ENCODE data around the gene PFDN4.

The PFDN4 gene

GRCh38 chr20:54162378-54163009 is 45.4 kb upstream of the PFDN4 start:
- H3K4me3 ChIP-seq (ENCODE audit: low read length) = no peak overlapping the region
- no peak for TF ChIP-seq CTCF (conservative IDR thresholded peaks at IDR 0.05; ENCODE audit: low read length)
- no peak for DNase-seq (ENCODE audit: low read depth)

- TF ChIP-seq CTCF (conservative IDR thresholded peaks at IDR 0.05; ENCODE audit: low read length) = no peak
- H3K4me3 ChIP-seq (ENCODE audit: low read length) = no peak overlapping the region
- no peak for DNase-seq (ENCODE audit: low read depth)
Measured at GRCh38 chr20:54163402-54163801, 44.5 kb upstream of the PFDN4 start.

DNA sequence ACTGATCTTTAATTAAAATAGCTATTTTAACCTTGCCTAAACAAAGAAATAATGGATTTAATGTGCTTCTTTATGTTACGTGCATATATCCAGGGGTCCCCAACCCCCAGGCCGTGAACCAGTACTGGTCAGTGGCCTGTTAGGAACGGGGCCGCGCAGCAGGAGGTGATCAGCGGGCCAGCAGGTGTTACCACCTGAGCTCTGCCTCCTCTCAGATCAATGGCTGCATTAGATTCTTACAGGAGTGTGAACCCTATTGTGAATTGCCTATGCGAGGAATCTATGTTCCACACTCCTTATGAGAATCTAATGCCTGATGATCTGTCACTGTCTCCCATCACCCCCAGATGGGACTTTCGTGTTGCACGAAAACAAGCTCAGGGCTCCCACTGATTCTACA is 42.9 kb upstream of the PFDN4 start:
- DNase-seq (ENCODE audit: low read depth) = no peak
- H3K4me3 ChIP-seq (ENCODE audit: low read length) = no peak overlapping the region

DNA sequence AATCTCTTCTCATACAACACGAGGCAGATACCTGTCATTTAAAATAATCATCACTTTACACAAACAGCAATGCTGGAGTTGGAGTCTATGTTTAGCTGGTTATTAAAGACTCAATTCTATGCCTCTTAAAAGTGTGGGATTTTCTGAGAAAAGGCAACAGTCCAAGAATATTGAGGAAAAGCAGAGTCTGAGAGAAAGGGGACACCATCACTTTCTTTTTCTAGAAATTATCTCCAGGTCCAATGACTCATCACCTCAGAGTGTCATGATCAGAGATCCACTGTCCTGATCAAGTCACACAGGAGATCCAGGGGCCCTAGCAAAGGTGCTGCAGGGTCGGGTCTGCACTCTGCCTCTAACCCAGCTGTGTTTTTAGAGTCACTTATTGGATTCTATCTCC is 42.1 kb upstream of the PFDN4 start:
- DNase-seq (ENCODE audit: low read depth) = no peak
- no peak overlapping the region for H3K4me3 ChIP-seq (ENCODE audit: low read length)
- no peak for TF ChIP-seq CTCF (conservative IDR thresholded peaks at IDR 0.05; ENCODE audit: low read length)

More for the DNA sequence above, 42.9 kb upstream of the PFDN4 start:
- no peak for TF ChIP-seq CTCF (conservative IDR thresholded peaks at IDR 0.05; ENCODE audit: low read length)

DNA sequence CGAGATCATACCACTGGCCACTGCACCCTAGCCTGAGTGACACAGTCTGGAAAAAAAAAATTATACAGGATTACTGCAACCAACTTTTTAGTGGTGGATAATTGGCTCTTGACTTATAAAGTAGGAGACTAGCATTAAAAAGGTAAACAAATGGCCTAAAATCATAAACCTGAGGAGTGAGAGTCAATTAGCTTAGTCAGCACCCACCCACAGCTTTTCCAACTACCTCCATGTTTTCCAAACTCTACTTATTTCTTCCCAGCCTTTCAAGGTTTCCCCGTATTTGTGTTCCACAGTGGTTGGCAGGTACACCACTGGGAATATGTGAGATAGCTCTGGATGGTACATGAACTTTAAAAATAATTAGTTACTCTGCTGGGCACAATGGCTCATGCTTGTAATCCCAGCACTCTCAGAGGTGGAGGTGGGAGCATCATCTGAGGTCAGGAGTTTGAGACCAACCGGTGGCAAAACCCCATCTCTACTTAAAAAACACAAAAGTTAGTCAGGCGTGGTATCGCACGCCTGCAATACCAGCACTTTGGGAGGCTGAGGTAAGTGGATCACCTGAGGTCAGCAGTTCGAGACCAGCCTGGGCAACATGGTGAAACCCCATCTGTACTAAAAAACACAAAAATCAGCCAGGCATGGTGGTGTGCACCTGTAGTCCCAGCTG is 40.8 kb upstream of the PFDN4 start:
- DNase-seq (ENCODE audit: low read depth) = no peak
- H3K4me3 ChIP-seq (ENCODE audit: low read length) = no peak overlapping the region
- no peak for TF ChIP-seq CTCF (conservative IDR thresholded peaks at IDR 0.05; ENCODE audit: low read length)

DNA sequence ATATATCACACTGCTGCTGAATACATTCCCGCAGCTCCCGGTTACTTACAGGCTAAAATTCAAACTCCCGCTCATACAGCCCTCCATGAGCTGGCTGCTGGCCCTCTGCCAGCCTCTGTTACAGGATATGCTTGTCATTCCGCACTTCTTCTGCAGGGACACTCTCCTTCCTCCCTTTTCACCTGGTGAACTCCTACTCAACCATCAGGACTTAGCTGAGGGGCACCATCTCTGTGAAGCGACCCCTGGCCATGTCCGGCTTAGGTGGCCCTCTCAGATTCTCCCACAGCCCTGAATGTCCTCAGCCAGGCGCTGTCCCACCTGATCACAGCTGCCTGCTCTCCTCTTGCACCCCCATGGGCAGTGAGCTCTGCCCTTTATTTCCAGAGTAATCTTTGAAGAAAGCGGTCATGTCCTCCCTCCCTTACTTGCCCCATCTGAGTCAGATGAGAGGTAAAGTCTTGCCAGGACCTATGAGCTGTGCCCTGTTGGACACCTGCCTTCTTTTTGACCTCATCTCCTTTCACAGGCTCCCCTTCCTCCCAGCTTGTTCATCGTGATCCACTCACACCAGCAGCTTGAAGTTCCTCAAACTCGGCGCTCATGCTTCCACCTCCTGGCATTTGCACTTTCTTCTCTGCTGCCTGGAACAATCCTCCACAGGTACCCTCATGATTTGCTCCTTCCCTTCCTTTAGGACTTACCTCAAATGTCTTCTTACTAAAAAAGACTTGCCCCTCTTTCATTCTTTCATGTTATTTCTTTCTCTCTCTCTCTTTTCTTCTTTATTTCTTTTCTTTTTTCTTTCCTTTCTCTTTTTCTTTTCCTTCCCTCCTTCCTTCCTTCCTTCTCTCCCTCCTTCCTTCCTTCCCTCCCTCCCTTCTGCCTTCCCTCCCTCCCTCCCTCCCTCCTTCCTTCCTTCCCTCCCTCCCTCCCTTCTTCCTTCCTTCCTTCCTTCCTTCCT is 39.7 kb upstream of the PFDN4 start:
- DNase-seq (ENCODE audit: low read depth) = no peak
- no peak overlapping the region for H3K4me3 ChIP-seq (ENCODE audit: low read length)
- TF ChIP-seq CTCF (conservative IDR thresholded peaks at IDR 0.05; ENCODE audit: low read length) = no peak

Data from AG10803 (cell line).